Epidermal melanocyte (primary cell): Measurements from ENCODE around the gene SNRNP200.
"Not testable (repeated sequence)": the region's sequence is repeated elsewhere in the genome, so short reads cannot be mapped to it uniquely, and the experiment has no call there.

Experiments used
- DNase-seq: peaks from one replicate; pipeline ENCODE4 v3.0.0; 2011; ENCODE audit warnings: low spot score; ENCODE audit not compliant: insufficient read length

The SNRNP200 gene

GRCh38 chr2:96325041-96325883 lies 19.9 kb upstream of the SNRNP200 start, which contains the start of gene ITPRIPL1:
TSS of gene ITPRIPL1 (plus strand) at chr2:96325317. CDS start at chr2:96325840, 523 bp downstream.
- no peak for DNase-seq

GRCh38 chr2:96324721-96325040 lies 19.3 kb upstream of the SNRNP200 start:
- DNase-seq: no peak

GRCh38 chr2:96323849-96324248 lies 18.5 kb upstream of the SNRNP200 start:
- DNase-seq: no peak

- no peak for DNase-seq
Measured at GRCh38 chr2:96320728-96321622, 15.6 kb upstream of the SNRNP200 start.

- no peak for DNase-seq
Measured at GRCh38 chr2:96320326-96320725, 15.0 kb upstream of the SNRNP200 start.

- DNase-seq: no peak
Measured at GRCh38 chr2:96319396-96319795, 14.1 kb upstream of the SNRNP200 start.

- no peak for DNase-seq
Measured at GRCh38 chr2:96318723-96319122, 13.4 kb upstream of the SNRNP200 start.

- DNase-seq: no peak
Measured at GRCh38 chr2:96317584-96317997, 12.2 kb upstream of the SNRNP200 start.

- DNase-seq: no peak
Measured at GRCh38 chr2:96316999-96317398, 11.7 kb upstream of the SNRNP200 start.

GRCh38 chr2:96315400-96316071 lies 10.2 kb upstream of the SNRNP200 start:
- DNase-seq: peak; percentile 40

- no peak for DNase-seq
Measured at GRCh38 chr2:96315005-96315399, 9.7 kb upstream of the SNRNP200 start.

GRCh38 chr2:96308248-96308647 lies 2.9 kb upstream of the SNRNP200 start:
- no peak for DNase-seq

GRCh38 chr2:96306370-96306769 lies 1.0 kb upstream of the SNRNP200 start:
- no peak for DNase-seq

- no peak for DNase-seq
Measured at GRCh38 chr2:96305979-96306308, 598 bp upstream of the SNRNP200 start.

- DNase-seq: no peak
Measured at GRCh38 chr2:96304606-96305005, 740 bp downstream of the SNRNP200 start.

GRCh38 chr2:96301865-96302264 lies 3.5 kb downstream of the SNRNP200 start:
- no peak for DNase-seq

GRCh38 chr2:96296925-96297324 lies 8.4 kb downstream of the SNRNP200 start:
- DNase-seq: no peak

GRCh38 chr2:96294271-96294670 lies 11.1 kb downstream of the SNRNP200 start:
- not testable (repeated sequence) for DNase-seq

GRCh38 chr2:96291751-96292150 lies 13.6 kb downstream of the SNRNP200 start:
- no peak for DNase-seq

GRCh38 chr2:96287273-96287856 lies 18.0 kb downstream of the SNRNP200 start:
- no peak for DNase-seq

- DNase-seq: no peak
Measured at GRCh38 chr2:96276787-96277499, 28.4 kb downstream of the SNRNP200 start.
